ENCODE data around the gene SFMBT2. TPM values are rescaled to one million over a fixed set of nuclear protein-coding genes. Genes with fewer than 3 reads are reported as not detected.

Gene SFMBT2
- total RNA-seq, 1 donor from 2014 or later, result 9.1 TPM

DNA sequence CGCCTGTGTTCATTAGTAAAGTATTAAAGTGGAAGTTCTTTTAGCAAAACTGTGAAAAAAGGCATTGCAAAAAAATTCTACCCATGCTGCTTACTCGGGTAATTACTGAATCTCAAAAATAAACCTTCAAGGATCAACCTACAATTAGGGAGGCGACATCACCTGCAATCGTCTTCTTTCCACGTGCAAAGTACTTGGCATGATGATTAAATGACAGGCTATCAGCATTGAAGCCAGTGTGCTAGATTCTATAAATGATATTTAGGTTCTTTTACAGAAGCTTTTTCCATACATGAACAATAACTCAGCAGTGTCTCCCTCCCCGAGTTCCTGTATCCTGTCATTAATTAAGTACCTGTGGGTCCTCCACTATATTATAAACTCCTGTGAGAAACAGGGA is 105.8 kb downstream of the SFMBT2 start:
- TF ChIP-seq, protein P1, sequence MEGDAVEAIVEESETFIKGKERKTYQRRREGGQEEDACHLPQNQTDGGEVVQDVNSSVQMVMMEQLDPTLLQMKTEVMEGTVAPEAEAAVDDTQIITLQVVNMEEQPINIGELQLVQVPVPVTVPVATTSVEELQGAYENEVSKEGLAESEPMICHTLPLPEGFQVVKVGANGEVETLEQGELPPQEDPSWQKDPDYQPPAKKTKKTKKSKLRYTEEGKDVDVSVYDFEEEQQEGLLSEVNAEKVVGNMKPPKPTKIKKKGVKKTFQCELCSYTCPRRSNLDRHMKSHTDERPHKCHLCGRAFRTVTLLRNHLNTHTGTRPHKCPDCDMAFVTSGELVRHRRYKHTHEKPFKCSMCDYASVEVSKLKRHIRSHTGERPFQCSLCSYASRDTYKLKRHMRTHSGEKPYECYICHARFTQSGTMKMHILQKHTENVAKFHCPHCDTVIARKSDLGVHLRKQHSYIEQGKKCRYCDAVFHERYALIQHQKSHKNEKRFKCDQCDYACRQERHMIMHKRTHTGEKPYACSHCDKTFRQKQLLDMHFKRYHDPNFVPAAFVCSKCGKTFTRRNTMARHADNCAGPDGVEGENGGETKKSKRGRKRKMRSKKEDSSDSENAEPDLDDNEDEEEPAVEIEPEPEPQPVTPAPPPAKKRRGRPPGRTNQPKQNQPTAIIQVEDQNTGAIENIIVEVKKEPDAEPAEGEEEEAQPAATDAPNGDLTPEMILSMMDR (IDR thresholded peaks at IDR 0.05; ENCODE audit: unreplicated experiment), result no peak
- Mint-ChIP-seq H3K9me3 (ENCODE audit: low read depth) (peaks cover 10% of the 10 kb centered on the region), H3K4me3 (ENCODE audit: low read depth) (no peak overlapping the region), H3K27me3 (peaks cover 23% of the 10 kb centered on the region), H3K27ac (no peak overlapping the region), H3K4me1 (ENCODE audit: low read depth) (peaks cover 16% of the 10 kb centered on the region), H3K36me3 (ENCODE audit: insufficient read depth) (peaks cover 6% of the 10 kb centered on the region)
- no peak for DNase-seq (ENCODE audit: low spot score, unreplicated experiment)

- TF ChIP-seq, protein P1 (IDR thresholded peaks at IDR 0.05; ENCODE audit: unreplicated experiment), result no peak
- DNase-seq (ENCODE audit: low spot score, unreplicated experiment), result no peak
- peaks cover 6% of the 10 kb centered on the region for H3K36me3 Mint-ChIP-seq (ENCODE audit: insufficient read depth)
- H3K27ac Mint-ChIP-seq, result no peak overlapping the region
- peaks cover 16% of the 10 kb centered on the region for H3K4me1 Mint-ChIP-seq (ENCODE audit: low read depth)
- H3K9me3 Mint-ChIP-seq (ENCODE audit: low read depth), result peaks cover 10% of the 10 kb centered on the region
- H3K4me3 Mint-ChIP-seq (ENCODE audit: low read depth), result no peak overlapping the region
- peaks cover 23% of the 10 kb centered on the region for H3K27me3 Mint-ChIP-seq
Observed at GRCh38 chr10:7304110-7304509, 106.7 kb downstream of the SFMBT2 start.

DNA sequence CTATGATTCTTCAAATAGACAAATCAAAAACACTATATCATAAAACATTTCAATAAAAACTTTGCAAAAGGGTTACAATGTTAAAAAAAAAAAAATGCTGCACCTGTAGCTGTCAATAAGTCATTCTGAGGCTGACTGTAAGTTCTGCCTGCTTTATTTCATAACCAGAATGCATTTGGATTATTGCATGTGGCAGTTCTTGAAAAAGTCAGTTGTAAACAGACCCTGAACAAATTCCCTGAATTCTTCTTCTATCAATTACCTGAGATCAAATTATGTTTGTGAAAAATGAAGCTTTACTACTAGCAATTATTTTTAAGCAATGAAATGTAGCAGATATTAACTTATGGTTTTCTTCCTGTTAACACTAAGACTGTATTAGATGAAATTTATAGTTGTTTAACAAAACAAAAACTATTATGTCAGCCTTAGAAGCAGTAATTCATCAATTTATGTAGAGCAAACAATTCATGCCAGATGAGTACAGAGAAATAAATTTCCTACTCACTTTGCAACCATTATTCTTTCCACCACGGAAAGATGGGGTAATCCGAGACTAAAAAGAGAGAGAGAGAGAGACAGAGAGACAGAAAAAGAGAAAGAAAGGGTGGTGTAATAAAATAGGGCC is 107.8 kb downstream of the SFMBT2 start:
- Mint-ChIP-seq H3K36me3 (ENCODE audit: insufficient read depth) (peaks cover 6% of the 10 kb centered on the region), H3K9me3 (ENCODE audit: low read depth) (peaks cover 6% of the 10 kb centered on the region), H3K4me1 (ENCODE audit: low read depth) (peaks cover 7% of the 10 kb centered on the region), H3K27me3 (peaks cover 17% of the 10 kb centered on the region), H3K27ac (no peak overlapping the region), H3K4me3 (ENCODE audit: low read depth) (no peak overlapping the region)
- no peak for DNase-seq (ENCODE audit: low spot score, unreplicated experiment)
- TF ChIP-seq, protein P1 (IDR thresholded peaks at IDR 0.05; ENCODE audit: unreplicated experiment), result no peak

DNA sequence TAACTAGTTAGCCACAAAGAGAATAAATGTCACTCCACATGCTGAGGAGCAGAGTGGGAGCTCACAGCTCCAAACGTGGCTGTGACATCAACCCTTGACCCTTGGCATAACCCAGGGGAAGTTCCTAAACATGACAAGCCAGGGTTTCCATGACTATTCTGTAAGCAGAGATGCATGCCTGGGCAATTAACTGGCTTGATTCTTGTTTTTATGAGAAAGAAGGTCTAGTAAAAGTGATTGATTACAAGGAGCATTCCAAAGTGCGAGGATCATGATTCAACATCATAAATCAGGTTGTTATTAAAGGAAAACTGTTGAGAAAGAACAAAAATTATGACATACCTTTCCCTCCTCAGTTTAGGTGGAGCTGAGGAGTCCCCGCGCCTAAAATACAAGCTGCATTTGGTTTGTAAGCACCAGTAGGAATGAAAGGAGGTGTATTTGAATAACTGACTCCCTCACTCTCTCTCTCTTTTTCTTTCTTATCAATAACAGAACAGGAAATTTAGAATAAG is 108.4 kb downstream of the SFMBT2 start:
- Mint-ChIP-seq H3K36me3 (ENCODE audit: insufficient read depth) (peaks cover 6% of the 10 kb centered on the region), H3K27ac (no peak overlapping the region), H3K9me3 (ENCODE audit: low read depth) (peaks cover 6% of the 10 kb centered on the region), H3K4me3 (ENCODE audit: low read depth) (no peak overlapping the region), H3K4me1 (ENCODE audit: low read depth) (peaks cover 7% of the 10 kb centered on the region), H3K27me3 (peaks cover 17% of the 10 kb centered on the region)
- no peak for DNase-seq (ENCODE audit: low spot score, unreplicated experiment)
- TF ChIP-seq, protein P1 (IDR thresholded peaks at IDR 0.05; ENCODE audit: unreplicated experiment), result no peak

DNA sequence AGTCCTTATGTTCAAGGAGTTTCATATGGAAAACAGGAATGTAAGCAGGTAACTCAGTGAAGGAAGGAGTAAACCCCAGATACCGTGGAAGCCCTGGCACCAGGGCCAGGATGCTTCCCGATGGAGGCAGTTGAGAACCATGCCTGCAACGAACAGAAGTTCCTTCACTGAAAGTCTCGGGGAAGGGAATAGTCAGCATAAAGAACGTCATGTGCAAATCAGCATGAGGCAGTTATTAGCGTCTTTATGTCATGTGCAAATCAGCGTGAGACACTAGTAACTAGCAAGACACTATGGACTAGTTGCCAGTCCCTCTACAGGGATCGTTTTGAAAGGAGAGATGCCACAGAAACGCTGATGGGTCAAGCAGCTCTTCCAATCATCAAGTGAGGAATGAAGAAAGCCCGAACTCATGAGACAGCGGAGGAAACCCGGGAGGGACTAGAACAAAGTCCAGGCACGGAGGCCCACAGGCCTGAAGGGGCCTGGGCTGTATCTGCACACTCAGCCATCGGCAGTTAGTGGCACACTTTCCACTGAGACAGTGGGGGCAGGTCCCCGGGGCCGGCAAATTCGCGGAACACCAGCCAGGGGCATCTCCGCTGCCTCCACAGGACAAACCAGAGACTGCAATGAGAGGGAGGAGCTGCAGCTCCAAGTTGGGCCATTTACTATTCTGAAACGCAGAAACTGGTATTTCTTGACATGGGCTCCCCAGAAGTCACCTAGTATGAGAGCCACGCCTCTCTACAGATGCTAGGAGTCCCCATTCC is 109.6 kb downstream of the SFMBT2 start:
- H3K4me1 Mint-ChIP-seq (ENCODE audit: low read depth), result peaks cover 7% of the 10 kb centered on the region
- peak overlapping the region; percentile 25 for H3K27ac Mint-ChIP-seq
- TF ChIP-seq, protein P1 (IDR thresholded peaks at IDR 0.05; ENCODE audit: unreplicated experiment), result peak; percentile 45
- peaks cover 19% of the 10 kb centered on the region for H3K27me3 Mint-ChIP-seq
- H3K9me3 Mint-ChIP-seq (ENCODE audit: low read depth), result no peaks in the 10 kb centered on the region
- no peak overlapping the region for H3K4me3 Mint-ChIP-seq (ENCODE audit: low read depth)
- DNase-seq (ENCODE audit: low spot score, unreplicated experiment), result no peak
- H3K36me3 Mint-ChIP-seq (ENCODE audit: insufficient read depth), result no peaks in the 10 kb centered on the region
